WTC11 (cell line): Measurements from ENCODE around the gene EYA2. TPM values are rescaled to one million over a fixed set of nuclear protein-coding genes. Genes with fewer than 3 reads are reported as not detected.

Source experiments
- ATAC-seq: fragments of 200-7000 bp; cut with Tn5 transposase; 2 replicates; pipeline ENCODE4 v1.10.0; 2021; ENCODE audit warnings: mild to moderate bottlenecking, moderate library complexity
- CTCF ChIA-PET: fragments of 300-600 bp; sonication (Branson Sonifier 250); formaldehyde crosslinking; loops from one replicate; lab custom pipeline; 2021; ENCODE audit warnings: antibody characterized with exemption; lab: Charles Lee
- POLR2A ChIA-PET: fragments of 350-600 bp; sonication (Branson Sonifier 250); formaldehyde crosslinking; loops from one replicate; lab custom pipeline; 2021; ENCODE audit warnings: antibody characterized with exemption; lab: Charles Lee
- DNase-seq: peaks from one replicate; pipeline ENCODE4 v3.0.0; 2021; ENCODE audit warnings: low spot score
- H3K27ac Mint-ChIP-seq: 2 replicates; pipeline ENCODE4 v1.8.0; 2021; ENCODE audit warnings: mixed read lengths
- H3K27me3 Mint-ChIP-seq: 2 replicates; pipeline ENCODE4 v1.8.0; 2021; ENCODE audit warnings: low read depth, mild to moderate bottlenecking, moderate library complexity, mixed read lengths
- H3K36me3 Mint-ChIP-seq: 2 replicates; pipeline ENCODE4 v1.8.0; 2021; ENCODE audit warnings: mixed read lengths
- H3K4me1 Mint-ChIP-seq: 2 replicates; pipeline ENCODE4 v1.8.0; 2022; ENCODE audit warnings: mixed read lengths
- H3K4me3 Mint-ChIP-seq: 2 replicates; pipeline ENCODE4 v1.8.0; 2021; ENCODE audit warnings: mild to moderate bottlenecking, moderate library complexity, mixed read lengths
- H3K9me3 Mint-ChIP-seq: 2 replicates; pipeline ENCODE4 v1.8.0; 2021; ENCODE audit warnings: mixed read lengths
- ATF6 ChIP-seq: sonication (generic); formaldehyde crosslinking; IDR thresholded peaks from 2 replicates; pipeline ENCODE4 v1.8.1; 2023; ENCODE audit warnings: mild to moderate bottlenecking, missing genetic modification reagents
- ERG ChIP-seq: fragments of 250-450 bp; sonication (Bioruptor Pico); IDR thresholded peaks from 2 replicates; pipeline ENCODE4 v1.8.0; 2021; ENCODE audit warnings: mild to moderate bottlenecking
- GABPB1 ChIP-seq: sonication (generic); formaldehyde crosslinking; IDR thresholded peaks from 2 replicates; pipeline ENCODE4 v1.8.1; 2023; ENCODE audit warnings: mild to moderate bottlenecking, missing genetic modification reagents
- NR1H2 ChIP-seq: sonication (generic); formaldehyde crosslinking; IDR thresholded peaks from 2 replicates; pipeline ENCODE4 v1.9.0; 2021; ENCODE audit warnings: mild to moderate bottlenecking, moderate library complexity, missing genetic modification reagents
- SMAD4 ChIP-seq: sonication (generic); formaldehyde crosslinking; IDR thresholded peaks from 2 replicates; pipeline ENCODE4 v1.8.0; 2022; ENCODE audit warnings: mild to moderate bottlenecking, missing genetic modification reagents
- STAT6 ChIP-seq: sonication (generic); formaldehyde crosslinking; conservative IDR thresholded peaks from 2 replicates; pipeline ENCODE4 v1.8.1; 2023; ENCODE audit warnings: mild to moderate bottlenecking, low read depth, missing genetic modification reagents, moderate library complexity
- TCF7 ChIP-seq: sonication (generic); formaldehyde crosslinking; IDR thresholded peaks from 2 replicates; pipeline ENCODE4 v1.8.0; 2022; ENCODE audit warnings: mild to moderate bottlenecking, low read depth, missing genetic modification reagents, moderate library complexity
- USF1 ChIP-seq: sonication (generic); formaldehyde crosslinking; IDR thresholded peaks from 2 replicates; pipeline ENCODE4 v1.8.0; 2022; ENCODE audit warnings: mild to moderate bottlenecking, missing genetic modification reagents
- ZBTB43 ChIP-seq: sonication (generic); formaldehyde crosslinking; IDR thresholded peaks from 2 replicates; pipeline ENCODE4 v1.8.1; 2023; ENCODE audit warnings: mild to moderate bottlenecking, missing genetic modification reagents
- ZNF396 ChIP-seq: fragments of 250-450 bp; sonication (Bioruptor Pico); IDR thresholded peaks from 2 replicates; pipeline ENCODE4 v1.8.0; 2021; ENCODE audit warnings: mild to moderate bottlenecking, moderate library complexity, borderline replicate concordance
- ZNF512 ChIP-seq: sonication (generic); formaldehyde crosslinking; IDR thresholded peaks from 2 replicates; pipeline ENCODE4 v1.8.1; 2022; ENCODE audit warnings: missing genetic modification reagents, borderline replicate concordance
- ZSCAN18 ChIP-seq: fragments of 250-450 bp; sonication (Bioruptor Pico); IDR thresholded peaks from 2 replicates; pipeline ENCODE4 v2.1.2; 2022; ENCODE audit warnings: mild to moderate bottlenecking, moderate library complexity
- total RNA-seq: library from RNA; stranded (reverse); gene quantifications from 3 replicates; pipeline ENCODE4 v1.2.3, GENCODE V29; 2021

EYA2 gene
- total RNA-seq, 1 experiment from 2014 or later, result 1.5 TPM

GRCh38 chr20:47198996-47199552, 304.4 kb downstream of the EYA2 start (continued):
- TF ChIP-seq ATF6 (CRISPR knock-in tag) (no peak), ZNF396 (CRISPR knock-in tag) (no peak), ZBTB43 (CRISPR knock-in tag) (no peak)

- DNase-seq, result no peak
- no peak overlapping the region for H3K27ac Mint-ChIP-seq
- CTCF ChIA-PET, result interaction anchor here (1.7 to 2.3 kb wide), 2 partner anchors 72 to 182 kb away, joined by 4 to 14 read pairs; no protein-coding TSS in a partner anchor
- no peak overlapping the region for H3K4me3 Mint-ChIP-seq
- peaks cover 9% of the 10 kb centered on the region for H3K4me1 Mint-ChIP-seq
- H3K27me3 Mint-ChIP-seq, result no peaks in the 10 kb centered on the region
- H3K36me3 Mint-ChIP-seq, result no peaks in the 10 kb centered on the region
- no peaks in the 10 kb centered on the region for H3K9me3 Mint-ChIP-seq
- TF ChIP-seq STAT6 (CRISPR knock-in tag) (no peak), USF1 (CRISPR knock-in tag) (no peak), ZSCAN18 (CRISPR knock-in tag) (no peak), SMAD4 (CRISPR knock-in tag) (no peak), NR1H2 (CRISPR knock-in tag) (no peak), ZNF512 (CRISPR knock-in tag) (no peak), TCF7 (CRISPR knock-in tag) (no peak), ERG (CRISPR knock-in tag) (no peak), GABPB1 (no peak)
- TF ChIP-seq, all 79 proteins: peak for 0
- no peak for ATAC-seq
- POLR2A ChIA-PET, result interaction anchor here (0.6 kb wide), 1 partner anchor 157 kb away, joined by 5 read pairs; no protein-coding TSS in a partner anchor
Measured at GRCh38 chr20:47201074-47201730, 306.6 kb downstream of the EYA2 start.
